ENCODE results near the gene TNFAIP8L1.
A peak's percentile ranks its signal among the peaks of the same experiment; 100 is the strongest.

TNFAIP8L1 gene

DNA sequence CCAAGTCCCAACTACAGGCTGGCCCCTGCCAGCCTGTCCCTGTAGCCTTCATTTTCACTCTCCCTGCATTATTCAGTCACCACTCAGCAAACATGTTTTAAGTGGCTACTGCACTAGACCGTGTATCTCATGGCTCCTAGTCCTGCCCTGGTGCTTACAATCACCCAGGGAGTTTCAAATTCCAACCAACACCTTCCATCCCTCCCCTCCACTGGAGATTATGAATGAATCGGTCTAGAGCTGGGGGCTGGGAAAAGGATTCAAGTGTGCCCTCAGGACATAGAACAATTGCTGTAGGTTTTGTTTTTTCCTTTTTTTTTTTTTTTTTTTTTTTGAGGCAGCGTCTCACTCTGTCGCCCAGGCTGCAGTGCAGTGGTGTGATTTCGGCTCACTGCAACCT is 15.0 kb upstream of the TNFAIP8L1 start:
- no peak overlapping the region for H3K4me3 ChIP-seq (replicated peaks; ENCODE audit: low read depth, low read length)
- no peak for DNase-seq (ENCODE audit: extremely low read depth, low read depth)
- TF ChIP-seq, protein P1, sequence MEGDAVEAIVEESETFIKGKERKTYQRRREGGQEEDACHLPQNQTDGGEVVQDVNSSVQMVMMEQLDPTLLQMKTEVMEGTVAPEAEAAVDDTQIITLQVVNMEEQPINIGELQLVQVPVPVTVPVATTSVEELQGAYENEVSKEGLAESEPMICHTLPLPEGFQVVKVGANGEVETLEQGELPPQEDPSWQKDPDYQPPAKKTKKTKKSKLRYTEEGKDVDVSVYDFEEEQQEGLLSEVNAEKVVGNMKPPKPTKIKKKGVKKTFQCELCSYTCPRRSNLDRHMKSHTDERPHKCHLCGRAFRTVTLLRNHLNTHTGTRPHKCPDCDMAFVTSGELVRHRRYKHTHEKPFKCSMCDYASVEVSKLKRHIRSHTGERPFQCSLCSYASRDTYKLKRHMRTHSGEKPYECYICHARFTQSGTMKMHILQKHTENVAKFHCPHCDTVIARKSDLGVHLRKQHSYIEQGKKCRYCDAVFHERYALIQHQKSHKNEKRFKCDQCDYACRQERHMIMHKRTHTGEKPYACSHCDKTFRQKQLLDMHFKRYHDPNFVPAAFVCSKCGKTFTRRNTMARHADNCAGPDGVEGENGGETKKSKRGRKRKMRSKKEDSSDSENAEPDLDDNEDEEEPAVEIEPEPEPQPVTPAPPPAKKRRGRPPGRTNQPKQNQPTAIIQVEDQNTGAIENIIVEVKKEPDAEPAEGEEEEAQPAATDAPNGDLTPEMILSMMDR (IDR thresholded peaks at IDR 0.05; ENCODE audit: low read depth, low read length, missing control alignments), result no peak

DNA sequence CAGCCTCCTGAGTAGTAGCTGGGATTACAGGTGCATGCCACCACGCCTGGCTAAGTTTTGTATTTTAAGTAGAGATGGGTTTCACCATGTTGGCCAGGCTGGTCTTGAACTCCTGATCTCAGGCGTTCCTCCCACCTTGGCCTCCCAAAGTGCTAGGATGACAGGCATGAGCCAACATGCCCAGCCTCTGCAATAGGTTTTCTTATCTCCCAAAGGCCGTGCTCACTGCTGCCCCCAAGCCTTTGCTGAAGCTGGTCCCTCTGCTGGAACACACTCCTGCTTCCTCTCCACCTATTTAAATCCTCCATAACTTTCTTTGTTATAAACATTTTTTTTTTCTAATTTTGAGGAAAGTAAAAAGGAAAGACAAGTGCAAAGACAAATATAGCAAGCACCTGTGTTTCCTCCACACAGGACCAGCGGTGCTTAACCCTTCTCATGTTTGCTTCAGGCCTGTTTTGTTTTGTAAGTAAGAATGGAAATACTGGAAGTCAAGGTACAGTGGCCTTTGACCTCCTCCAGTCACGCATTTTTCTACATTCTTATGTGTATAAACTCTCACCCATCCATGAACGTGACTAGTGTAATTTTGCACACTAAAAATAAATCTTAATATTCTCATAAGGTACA is 14.5 kb upstream of the TNFAIP8L1 start:
- no peak for DNase-seq (ENCODE audit: extremely low read depth, low read depth)
- TF ChIP-seq, protein P1 (IDR thresholded peaks at IDR 0.05; ENCODE audit: low read depth, low read length, missing control alignments), result peak; percentile 43
- H3K4me3 ChIP-seq (replicated peaks; ENCODE audit: low read depth, low read length), result no peak overlapping the region

DNA sequence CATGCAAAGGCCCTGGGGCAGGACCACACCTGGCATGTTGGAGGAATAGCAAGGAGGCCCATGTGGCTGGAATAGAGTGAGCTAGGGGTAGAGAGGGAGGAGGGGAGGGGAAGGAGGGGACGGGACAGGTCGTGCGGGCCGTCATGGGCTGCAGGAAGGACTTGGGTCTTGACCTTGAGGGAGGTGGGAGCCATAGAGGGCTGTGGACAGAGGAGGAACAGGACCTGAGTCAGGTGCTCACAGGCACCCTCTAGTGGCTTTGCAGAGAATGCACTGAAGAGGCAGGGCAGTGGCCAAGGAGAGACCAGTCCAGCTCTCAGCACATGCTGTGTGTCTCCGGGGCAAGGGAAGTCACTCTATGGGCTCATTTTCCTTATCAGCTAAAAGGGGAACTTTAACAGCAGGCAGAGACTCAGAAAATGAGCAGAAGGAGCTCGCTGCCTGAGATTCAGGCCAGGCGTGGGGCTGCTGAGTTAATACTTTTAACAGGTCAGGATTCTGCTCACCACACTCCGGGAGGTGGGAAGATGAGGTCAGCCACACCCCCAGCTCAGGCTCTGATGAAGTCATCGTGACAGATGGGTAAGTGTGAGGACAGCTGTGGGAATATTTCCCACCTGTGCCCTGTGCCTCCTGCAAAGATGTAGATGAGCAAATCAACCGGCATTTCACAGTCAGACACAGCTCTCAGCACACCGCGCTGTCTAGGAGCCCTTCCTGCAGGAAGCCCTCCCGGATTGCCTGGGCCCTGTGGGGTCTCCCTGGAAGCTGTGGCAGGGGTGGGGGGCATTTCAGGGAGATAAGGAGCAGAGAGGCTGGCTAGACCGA is 6.0 kb upstream of the TNFAIP8L1 start:
- no peak overlapping the region for H3K4me3 ChIP-seq (replicated peaks; ENCODE audit: low read depth, low read length)
- DNase-seq (ENCODE audit: extremely low read depth, low read depth), result peak; percentile 53
- TF ChIP-seq, protein P1 (IDR thresholded peaks at IDR 0.05; ENCODE audit: low read depth, low read length, missing control alignments), result peak; percentile 92

DNA sequence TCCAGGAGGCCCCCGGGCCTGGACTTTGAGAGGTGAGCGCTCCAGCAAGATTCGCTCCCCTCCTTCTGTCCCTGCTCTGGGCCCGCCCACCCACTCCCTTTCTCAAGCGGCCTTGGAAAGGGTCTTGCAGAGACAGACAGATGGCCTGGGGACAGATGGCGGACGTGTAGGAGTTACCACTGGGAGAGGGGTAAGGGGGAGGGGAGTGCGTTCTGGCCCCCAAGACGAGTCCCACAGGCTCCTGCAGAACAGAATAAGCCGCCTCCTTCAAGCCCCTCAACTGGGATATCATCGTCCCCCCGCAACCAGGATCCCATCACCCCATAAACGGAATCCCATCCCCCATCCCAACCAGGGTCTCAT is 3.6 kb upstream of the TNFAIP8L1 start:
- peak overlapping the region; percentile 32 for H3K4me3 ChIP-seq (replicated peaks; ENCODE audit: low read depth, low read length)
- TF ChIP-seq, protein P1 (IDR thresholded peaks at IDR 0.05; ENCODE audit: low read depth, low read length, missing control alignments), result no peak
- DNase-seq (ENCODE audit: extremely low read depth, low read depth), result no peak

DNA sequence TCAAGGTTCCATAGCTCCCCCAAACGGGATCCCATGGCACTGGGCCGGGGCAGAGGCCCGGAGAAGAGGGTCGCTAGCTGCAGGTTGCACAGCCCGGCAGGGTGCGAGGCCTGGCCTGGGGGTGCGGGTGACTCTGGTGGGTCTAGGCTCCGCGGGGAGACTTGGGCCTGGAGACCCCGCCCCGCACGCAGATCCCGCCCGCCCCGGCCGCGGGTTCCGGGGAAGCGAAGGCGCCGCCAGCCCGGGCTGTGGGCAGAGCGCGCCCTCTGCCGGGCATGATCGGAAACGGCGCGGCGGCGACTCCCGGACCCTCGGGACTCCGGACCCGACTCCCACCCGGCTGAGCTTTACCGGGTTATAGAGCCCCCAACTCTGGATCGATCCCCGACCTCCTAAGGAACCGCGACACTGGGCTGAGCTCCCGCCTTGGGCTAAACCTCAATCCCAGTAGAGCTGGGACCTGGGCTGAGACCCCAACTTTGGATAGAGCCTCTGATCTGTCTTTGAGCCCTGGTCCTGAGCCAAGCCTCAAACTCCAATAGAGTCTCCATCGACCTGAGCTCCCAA is 3.1 kb upstream of the TNFAIP8L1 start:
- H3K4me3 ChIP-seq (replicated peaks; ENCODE audit: low read depth, low read length), result peak overlapping the region; percentile 32
- TF ChIP-seq, protein P1 (IDR thresholded peaks at IDR 0.05; ENCODE audit: low read depth, low read length, missing control alignments), result peak; percentile 90
- DNase-seq (ENCODE audit: extremely low read depth, low read depth), result no peak

DNA sequence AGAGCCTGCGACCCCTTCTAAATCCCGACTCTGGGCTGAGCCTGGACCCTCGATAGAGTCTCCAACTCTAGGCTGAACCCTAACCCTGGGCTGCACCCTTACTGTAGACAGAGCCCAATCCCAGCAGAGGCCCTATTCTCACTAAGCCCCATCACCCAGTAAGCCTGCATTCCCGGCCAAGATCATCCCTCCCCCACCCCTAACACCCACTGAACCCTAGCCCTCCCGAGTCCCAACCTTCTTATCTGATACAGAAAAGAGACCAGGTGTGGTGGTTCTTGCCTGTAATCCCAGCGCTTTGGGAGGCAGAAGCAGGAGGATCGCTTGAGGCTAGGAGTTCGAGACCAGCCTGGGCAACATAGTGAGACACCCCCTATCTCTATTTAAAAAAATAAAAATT is 2.6 kb upstream of the TNFAIP8L1 start:
- DNase-seq (ENCODE audit: extremely low read depth, low read depth), result no peak
- H3K4me3 ChIP-seq (replicated peaks; ENCODE audit: low read depth, low read length), result peak overlapping the region; percentile 32; the same call in 1 of the 2 replicates
- TF ChIP-seq, protein P1 (IDR thresholded peaks at IDR 0.05; ENCODE audit: low read depth, low read length, missing control alignments), result no peak

Measured in HFF-Myc (cell line).